Measurements from ENCODE around the gene NUBP2. TPM values are rescaled to one million over a fixed set of nuclear protein-coding genes. Genes with fewer than 3 reads are reported as not detected.

The NUBP2 gene
- total and polyA plus RNA-seq, 12 donors = 24.1 to 74.1 (median 29.4) TPM

GRCh38 chr16:1791943-1792812, 9.4 kb downstream of the NUBP2 start:
- peaks cover 0 to 2% (median 0%) of the 10 kb centered on the region in 11 donors for H3K9me3 ChIP-seq
- no peaks in the 10 kb centered on the region for H3K27me3 ChIP-seq
- TF ChIP-seq, protein P1, sequence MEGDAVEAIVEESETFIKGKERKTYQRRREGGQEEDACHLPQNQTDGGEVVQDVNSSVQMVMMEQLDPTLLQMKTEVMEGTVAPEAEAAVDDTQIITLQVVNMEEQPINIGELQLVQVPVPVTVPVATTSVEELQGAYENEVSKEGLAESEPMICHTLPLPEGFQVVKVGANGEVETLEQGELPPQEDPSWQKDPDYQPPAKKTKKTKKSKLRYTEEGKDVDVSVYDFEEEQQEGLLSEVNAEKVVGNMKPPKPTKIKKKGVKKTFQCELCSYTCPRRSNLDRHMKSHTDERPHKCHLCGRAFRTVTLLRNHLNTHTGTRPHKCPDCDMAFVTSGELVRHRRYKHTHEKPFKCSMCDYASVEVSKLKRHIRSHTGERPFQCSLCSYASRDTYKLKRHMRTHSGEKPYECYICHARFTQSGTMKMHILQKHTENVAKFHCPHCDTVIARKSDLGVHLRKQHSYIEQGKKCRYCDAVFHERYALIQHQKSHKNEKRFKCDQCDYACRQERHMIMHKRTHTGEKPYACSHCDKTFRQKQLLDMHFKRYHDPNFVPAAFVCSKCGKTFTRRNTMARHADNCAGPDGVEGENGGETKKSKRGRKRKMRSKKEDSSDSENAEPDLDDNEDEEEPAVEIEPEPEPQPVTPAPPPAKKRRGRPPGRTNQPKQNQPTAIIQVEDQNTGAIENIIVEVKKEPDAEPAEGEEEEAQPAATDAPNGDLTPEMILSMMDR (IDR thresholded peaks at IDR 0.05) = no peak
- no peaks in the 10 kb centered on the region for H3K4me1 ChIP-seq
- DNase-seq (peak in 1 of 2 donors; percentile 12), ATAC-seq (peak in 2 of 8 donors; percentile 9 to 19)
- intact Hi-C loops (cut with DNase I) = loop anchor here in 1 of 10 donors (10.0 kb wide), 1 partner anchor 57 kb away; no protein-coding TSS in a partner anchor
- no peak overlapping the region for H3K4me3 ChIP-seq
- H3K36me3 ChIP-seq = peaks cover 0 to 53% (median 11%) of the 10 kb centered on the region in 9 donors
- 87 to 88% methylated on average over 59 of the region's 59 CpGs for WGBS, 2 donors
- no peak overlapping the region for H3K27ac ChIP-seq

GRCh38 chr16:1792836-1793577, 10.2 kb downstream of the NUBP2 start:
- H3K4me1 ChIP-seq = no peaks in the 10 kb centered on the region
- H3K9me3 ChIP-seq = peaks cover 0 to 10% (median 0%) of the 10 kb centered on the region in 11 donors
- no peak overlapping the region for H3K4me3 ChIP-seq
- TF ChIP-seq, protein P1 (IDR thresholded peaks at IDR 0.05) = no peak
- intact Hi-C loops (cut with DNase I) = loop anchor here in 1 of 10 donors (10.0 kb wide), 1 partner anchor 58 kb away; no protein-coding TSS in a partner anchor
- WGBS, 2 donors = 87 to 89% methylated on average over 32 to 33 of the region's 33 CpGs
- H3K27ac ChIP-seq = no peak overlapping the region
- DNase-seq (peak in 1 of 2 donors; percentile 2), ATAC-seq (peak in 1 of 8 donors; percentile 20)
- peaks cover 0 to 44% (median 7%) of the 10 kb centered on the region in 9 donors for H3K36me3 ChIP-seq
- no peaks in the 10 kb centered on the region for H3K27me3 ChIP-seq

DNA sequence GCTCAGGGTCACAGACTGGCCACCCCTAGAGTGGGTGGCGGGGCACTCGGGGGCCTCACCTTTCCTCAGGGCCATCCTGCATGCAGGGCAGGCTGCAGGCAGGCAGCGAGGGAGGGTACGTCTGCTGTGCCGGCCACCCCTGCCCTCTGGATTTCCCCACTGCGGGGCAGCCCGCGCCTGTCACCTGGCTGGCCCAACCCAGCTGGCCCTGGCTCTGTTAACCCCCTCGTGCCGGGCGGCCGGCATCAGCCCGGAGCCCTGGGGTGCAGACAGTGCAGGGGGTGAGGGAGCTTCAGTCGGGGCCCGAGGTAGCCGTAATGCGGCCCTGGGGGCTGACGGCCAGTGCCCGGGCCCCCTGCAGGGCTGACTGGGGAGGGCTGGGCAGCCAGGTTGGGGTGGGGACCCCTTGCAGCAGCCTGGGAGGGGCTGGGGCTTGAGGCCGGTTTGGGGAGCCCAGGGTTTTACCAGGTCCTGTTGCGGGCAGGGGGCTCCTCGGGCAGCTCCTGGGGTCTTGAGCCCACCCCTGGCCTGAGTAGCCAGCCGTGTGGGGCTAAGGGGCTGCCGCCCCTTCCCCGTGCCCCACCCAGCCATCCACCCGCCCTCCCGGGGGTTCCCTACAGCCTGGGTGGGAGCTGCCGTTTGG, 10.9 kb downstream of the NUBP2 start, which contains the start of gene IGFALS:
Gene IGFALS (minus strand): TSS at position 128 of the 643 bp plus-strand sequence. CDS start 53 bp downstream, at position 75.
- 63 to 66% methylated on average over 28 of the region's 28 CpGs for WGBS, 2 donors
- TF ChIP-seq, protein P1 (IDR thresholded peaks at IDR 0.05) = no peak
- Histone ChIP-seq H3K27ac (no peak within 1 kb of the TSS), H3K9me3 (peaks cover 0 to 16% (median 0%) of the 10 kb centered on the region in 11 donors), H3K27me3 (no peaks in the 10 kb centered on the region), H3K4me3 (no peak within 1 kb of the TSS), H3K4me1 (no peaks in the 10 kb centered on the region), H3K36me3 (peaks cover 0 to 37% (median 1%) of the 10 kb centered on the region in 9 donors)
- intact Hi-C loops (cut with DNase I) = loop anchor here in 1 of 10 donors (10.0 kb wide), 1 partner anchor 59 kb away; no protein-coding TSS in a partner anchor
- no peak for DNase-seq
- ATAC-seq = peak in 2 of 8 donors; percentile 16 to 19
